HUES64 (cell line): Measurements from ENCODE around the gene DENND4A.

Experiments
- H3K27ac ChIP-seq: 2 replicates; pipeline ENCODE4 v1.7.0; 2013; ENCODE audit warnings: low read depth, low read length, inconsistent platforms
- H3K27me3 ChIP-seq: 2 replicates; pipeline ENCODE4 v1.6.1; 2013; ENCODE audit warnings: mild to moderate bottlenecking, low read length; ENCODE audit not compliant: insufficient read depth
- H3K36me3 ChIP-seq: 2 replicates; pipeline ENCODE4 v1.6.1; 2013; ENCODE audit warnings: mild to moderate bottlenecking, low read length; ENCODE audit not compliant: insufficient read depth
- H3K4me1 ChIP-seq: 2 replicates; pipeline ENCODE4 v1.6.1; 2013; ENCODE audit warnings: mild to moderate bottlenecking, low read length, moderate library complexity; ENCODE audit not compliant: insufficient read depth
- H3K4me3 ChIP-seq: 2 replicates; pipeline ENCODE4 v1.5.1; 2013; ENCODE audit warnings: mild to moderate bottlenecking, low read length, moderate library complexity
- H3K9ac ChIP-seq: 2 replicates; pipeline ENCODE4 v1.6.1; 2013; ENCODE audit warnings: mild to moderate bottlenecking, low read depth, low read length
- H3K9me3 ChIP-seq: 2 replicates; pipeline ENCODE4 v1.6.1; 2013; ENCODE audit warnings: low read depth, low read length; ENCODE audit not compliant: insufficient read depth
- WGBS: fragments of 150-250, 120-280 bp; methylation state at CpG from one replicate; pipeline ENCODE4 v1.1.7; 2013; ENCODE audit warnings: missing lambda C conversion rate; 5-methylcytosine and 5-hydroxymethylcytosine counted together

DENND4A gene

GRCh38 chr15:65655457-65655856 is 136.6 kb downstream of the DENND4A start:
- Histone ChIP-seq H3K4me1 (no peaks in the 10 kb centered on the region), H3K27me3 (no peaks in the 10 kb centered on the region), H3K36me3 (no peaks in the 10 kb centered on the region), H3K4me3 (no peak overlapping the region), H3K27ac (no peak overlapping the region), H3K9ac (no peak overlapping the region), H3K9me3 (no peaks in the 10 kb centered on the region)
- 88% methylated on average over 3 of the region's 4 CpGs for WGBS

- Histone ChIP-seq H3K4me3 (no peak overlapping the region), H3K36me3 (no peaks in the 10 kb centered on the region), H3K27ac (no peak overlapping the region), H3K9me3 (no peaks in the 10 kb centered on the region), H3K4me1 (no peaks in the 10 kb centered on the region), H3K27me3 (no peaks in the 10 kb centered on the region), H3K9ac (no peak overlapping the region)
- WGBS = 94% methylated on average over 1 of the region's 1 CpG
Observed at GRCh38 chr15:65655026-65655425, 137.1 kb downstream of the DENND4A start.

GRCh38 chr15:65653801-65654521 is 138.1 kb downstream of the DENND4A start:
- H3K27me3 ChIP-seq = no peaks in the 10 kb centered on the region
- H3K27ac ChIP-seq = no peak overlapping the region
- no peaks in the 10 kb centered on the region for H3K36me3 ChIP-seq
- H3K9me3 ChIP-seq = no peaks in the 10 kb centered on the region
- 98% methylated on average over 5 of the region's 5 CpGs for WGBS
- H3K9ac ChIP-seq = no peak overlapping the region
- no peak overlapping the region for H3K4me3 ChIP-seq
- H3K4me1 ChIP-seq = no peaks in the 10 kb centered on the region

GRCh38 chr15:65653341-65653740 is 138.8 kb downstream of the DENND4A start:
- no peak overlapping the region for H3K9ac ChIP-seq
- H3K9me3 ChIP-seq = no peaks in the 10 kb centered on the region
- H3K27ac ChIP-seq = no peak overlapping the region
- no peaks in the 10 kb centered on the region for H3K36me3 ChIP-seq
- no peaks in the 10 kb centered on the region for H3K27me3 ChIP-seq
- H3K4me3 ChIP-seq = no peak overlapping the region
- H3K4me1 ChIP-seq = no peaks in the 10 kb centered on the region

GRCh38 chr15:65651831-65652749 is 140.0 kb downstream of the DENND4A start:
- Histone ChIP-seq H3K36me3 (no peaks in the 10 kb centered on the region), H3K27ac (no peak overlapping the region), H3K9ac (no peak overlapping the region), H3K4me1 (no peaks in the 10 kb centered on the region), H3K27me3 (no peaks in the 10 kb centered on the region), H3K9me3 (no peaks in the 10 kb centered on the region), H3K4me3 (no peak overlapping the region)
- 91% methylated on average over 10 of the region's 11 CpGs for WGBS

GRCh38 chr15:65651042-65651322 is 141.1 kb downstream of the DENND4A start:
- H3K9ac ChIP-seq = no peak overlapping the region
- no peak overlapping the region for H3K27ac ChIP-seq
- no peaks in the 10 kb centered on the region for H3K36me3 ChIP-seq
- no peaks in the 10 kb centered on the region for H3K4me1 ChIP-seq
- H3K9me3 ChIP-seq = no peaks in the 10 kb centered on the region
- WGBS = 100% methylated on average over 1 of the region's 1 CpG
- H3K27me3 ChIP-seq = no peaks in the 10 kb centered on the region
- no peak overlapping the region for H3K4me3 ChIP-seq

GRCh38 chr15:65650312-65651041 is 141.6 kb downstream of the DENND4A start:
- WGBS = 94% methylated on average over 12 of the region's 12 CpGs
- Histone ChIP-seq H3K9me3 (no peaks in the 10 kb centered on the region), H3K4me3 (no peak overlapping the region), H3K36me3 (no peaks in the 10 kb centered on the region), H3K27me3 (no peaks in the 10 kb centered on the region), H3K4me1 (no peaks in the 10 kb centered on the region), H3K9ac (no peak overlapping the region), H3K27ac (no peak overlapping the region)

- Histone ChIP-seq H3K9me3 (no peaks in the 10 kb centered on the region), H3K36me3 (no peaks in the 10 kb centered on the region), H3K9ac (no peak overlapping the region), H3K4me1 (no peaks in the 10 kb centered on the region), H3K27me3 (no peaks in the 10 kb centered on the region), H3K4me3 (no peak overlapping the region), H3K27ac (no peak overlapping the region)
- WGBS = 91% methylated on average over 4 of the region's 4 CpGs
Observed at GRCh38 chr15:65646486-65646885, 145.6 kb downstream of the DENND4A start.

GRCh38 chr15:65645392-65645791 is 146.7 kb downstream of the DENND4A start:
- no peaks in the 10 kb centered on the region for H3K36me3 ChIP-seq
- no peaks in the 10 kb centered on the region for H3K9me3 ChIP-seq
- H3K4me1 ChIP-seq = no peaks in the 10 kb centered on the region
- WGBS = 98% methylated on average over 4 of the region's 4 CpGs
- no peak overlapping the region for H3K27ac ChIP-seq
- H3K4me3 ChIP-seq = no peak overlapping the region
- H3K9ac ChIP-seq = no peak overlapping the region
- H3K27me3 ChIP-seq = no peaks in the 10 kb centered on the region

- Histone ChIP-seq H3K9ac (no peak overlapping the region), H3K4me3 (no peak overlapping the region), H3K4me1 (no peaks in the 10 kb centered on the region), H3K27me3 (no peaks in the 10 kb centered on the region), H3K27ac (no peak overlapping the region), H3K9me3 (no peaks in the 10 kb centered on the region), H3K36me3 (no peaks in the 10 kb centered on the region)
- 89% methylated on average over 4 of the region's 4 CpGs for WGBS
Observed at GRCh38 chr15:65644282-65644681, 147.8 kb downstream of the DENND4A start.

- 92% methylated on average over 6 of the region's 6 CpGs for WGBS
- H3K4me1 ChIP-seq = no peaks in the 10 kb centered on the region
- H3K36me3 ChIP-seq = no peaks in the 10 kb centered on the region
- no peaks in the 10 kb centered on the region for H3K9me3 ChIP-seq
- no peak overlapping the region for H3K27ac ChIP-seq
- H3K9ac ChIP-seq = no peak overlapping the region
- no peaks in the 10 kb centered on the region for H3K27me3 ChIP-seq
- H3K4me3 ChIP-seq = no peak overlapping the region
Observed at GRCh38 chr15:65642594-65642993, 149.5 kb downstream of the DENND4A start.
